Suprapubic skin (tissue), 4 donors: ENCODE results near the gene DDHD1. TPM values are rescaled to one million over a fixed set of nuclear protein-coding genes. Genes with fewer than 3 reads are reported as not detected.

Experiments used
- DNase-seq, 2 donors: peaks; one replicate each; pipeline ENCODE4 v3.0.0-alpha.2; 2019; ENCODE audit warnings: low spot score in 2 of 2
- H3K27ac ChIP-seq: fragments of 200-600 bp; sonication (generic); one replicate; pipeline ENCODE4 v1.5.1; 2019
- H3K27me3 ChIP-seq: fragments of 200-600 bp; sonication (generic); one replicate; pipeline ENCODE4 v1.5.1; 2019
- H3K36me3 ChIP-seq: fragments of 200-600 bp; sonication (generic); one replicate; pipeline ENCODE4 v1.5.1; 2019
- H3K4me1 ChIP-seq: fragments of 200-600 bp; sonication (generic); one replicate; pipeline ENCODE4 v1.5.1; 2019
- H3K4me3 ChIP-seq: fragments of 200-600 bp; sonication (generic); one replicate; pipeline ENCODE4 v1.5.1; 2019; ENCODE audit warnings: mild to moderate bottlenecking
- H3K9me3 ChIP-seq: fragments of 200-600 bp; sonication (generic); one replicate; pipeline ENCODE4 v1.5.1; 2019
- CTCF ChIP-seq, 2 donors: fragments of 200-600 bp in 1 of 2; fragments of 450-650 bp in 1 of 2; sonication (generic) in 1 of 2; IDR thresholded peaks; one replicate each; pipeline ENCODE4 v1.5.1; 2016 to 2019; ENCODE audit warnings: antibody characterized with exemption in 2 of 2, mild to moderate bottlenecking in 1 of 2, moderate library complexity in 1 of 2
- EP300 ChIP-seq: sonication (generic); formaldehyde crosslinking; IDR thresholded peaks from one replicate; pipeline ENCODE4 v1.6.1; 2017; ENCODE audit warnings: antibody characterized with exemption
- POLR2A ChIP-seq, 2 donors: fragments of 450-650 bp; IDR thresholded peaks; one replicate each; pipeline ENCODE4 v1.6.1; 2017; ENCODE audit warnings: antibody characterized with exemption in 2 of 2, mild to moderate bottlenecking in 2 of 2, moderate library complexity in 2 of 2
- POLR2AphosphoS5 ChIP-seq, 3 donors: sonication (generic); formaldehyde crosslinking; IDR thresholded peaks; one replicate each; pipeline ENCODE4 v1.6.1; 2017; ENCODE audit warnings: antibody characterized with exemption in 3 of 3
- WGBS: methylation state at CpG from one replicate; pipeline ENCODE4 v1.1.5; 2018; 5-methylcytosine and 5-hydroxymethylcytosine counted together
- total RNA-seq, 4 donors: library from RNA; depleted of rRNA; stranded (reverse); fragments of >200 nt; gene quantifications; one replicate each; pipeline ENCODE4 v1.1.0, GENCODE V29; 2016

DDHD1 gene
- total RNA-seq, 4 donors from 2014 or later, result 10.1 to 25.3 (median 14.7) TPM

- WGBS, result 94% methylated on average over 1 of the region's 1 CpG
- no peak for TF ChIP-seq POLR2A (IDR thresholded peaks at IDR 0.05)
- TF ChIP-seq CTCF (IDR thresholded peaks at IDR 0.05), result no peak
- no peak for TF ChIP-seq POLR2AphosphoS5 (IDR thresholded peaks at IDR 0.05)
- no peak for TF ChIP-seq EP300
- no peaks in the 10 kb centered on the region for H3K36me3 ChIP-seq
- H3K4me3 ChIP-seq, result no peak overlapping the region
- H3K27ac ChIP-seq, result no peak overlapping the region
- H3K9me3 ChIP-seq, result peaks cover 5% of the 10 kb centered on the region
- no peak for DNase-seq
- peaks cover 3% of the 10 kb centered on the region for H3K4me1 ChIP-seq
- H3K27me3 ChIP-seq, result no peaks in the 10 kb centered on the region
Measured at GRCh38 chr14:53110096-53110495, 43.0 kb downstream of the DDHD1 start.

- Histone ChIP-seq H3K4me3 (peak overlapping the region; percentile 38), H3K27me3 (no peaks in the 10 kb centered on the region), H3K36me3 (no peaks in the 10 kb centered on the region), H3K4me1 (peaks cover 3% of the 10 kb centered on the region), H3K27ac (peak overlapping the region; percentile 42), H3K9me3 (peaks cover 5% of the 10 kb centered on the region)
- no peak for DNase-seq
- TF ChIP-seq POLR2A (IDR thresholded peaks at IDR 0.05), result no peak
- TF ChIP-seq EP300, result no peak
- no peak for TF ChIP-seq CTCF (IDR thresholded peaks at IDR 0.05)
- no peak for TF ChIP-seq POLR2AphosphoS5 (IDR thresholded peaks at IDR 0.05)
- WGBS, result 63% methylated on average over 5 of the region's 5 CpGs
Measured at GRCh38 chr14:53109105-53110041, 43.8 kb downstream of the DDHD1 start.

DNA sequence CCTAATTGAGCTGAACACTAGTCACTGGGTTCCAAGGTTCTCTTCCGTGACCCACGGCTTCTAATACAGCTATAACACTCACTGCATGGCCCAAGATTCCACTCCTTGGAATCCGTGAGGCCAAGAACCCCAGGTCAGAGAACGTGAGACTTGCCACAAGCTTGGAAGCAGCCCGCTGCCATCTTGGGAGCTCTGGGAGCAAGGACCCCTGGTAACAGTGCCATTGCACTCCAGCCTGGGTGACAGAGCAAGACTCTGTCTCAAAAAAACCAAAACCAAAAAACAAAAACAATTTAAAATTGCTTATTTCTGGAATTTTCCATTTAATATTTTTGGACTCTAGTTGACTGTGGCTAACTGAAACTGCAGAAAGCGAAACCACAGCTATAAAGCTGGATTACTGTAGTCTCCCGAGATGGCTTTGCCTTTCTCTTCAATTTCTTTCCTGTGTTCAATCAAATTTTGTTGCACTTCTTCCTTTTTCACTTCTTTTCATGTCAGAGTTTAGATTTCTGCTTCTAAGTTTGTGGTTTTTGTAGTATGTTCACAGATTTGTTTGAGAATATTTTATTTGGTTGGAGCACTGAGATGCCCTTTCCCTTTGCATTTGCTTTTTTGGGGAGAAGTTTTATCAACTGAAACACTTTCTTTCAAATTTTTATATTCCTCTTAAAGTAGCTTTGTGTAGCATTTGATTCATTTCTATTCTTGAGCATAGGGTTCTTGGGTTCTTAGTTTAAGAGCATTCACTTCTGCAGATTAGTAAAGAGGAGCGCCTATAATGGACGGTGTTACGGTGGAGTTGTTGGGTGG lies 44.6 kb downstream of the DDHD1 start:
- Histone ChIP-seq H3K4me1 (peaks cover 3% of the 10 kb centered on the region), H3K9me3 (peaks cover 5% of the 10 kb centered on the region), H3K36me3 (no peaks in the 10 kb centered on the region), H3K27ac (peak overlapping the region; percentile 42), H3K4me3 (peak overlapping the region; percentile 38), H3K27me3 (no peaks in the 10 kb centered on the region)
- no peak for DNase-seq
- TF ChIP-seq POLR2AphosphoS5 (IDR thresholded peaks at IDR 0.05), result no peak
- no peak for TF ChIP-seq POLR2A (IDR thresholded peaks at IDR 0.05)
- TF ChIP-seq CTCF (IDR thresholded peaks at IDR 0.05), result no peak
- no peak for TF ChIP-seq EP300
- 78% methylated on average over 10 of the region's 10 CpGs for WGBS

GRCh38 chr14:53106768-53107167 lies 46.4 kb downstream of the DDHD1 start:
- Histone ChIP-seq H3K4me3 (no peak overlapping the region), H3K36me3 (no peaks in the 10 kb centered on the region), H3K9me3 (peaks cover 5% of the 10 kb centered on the region), H3K27ac (no peak overlapping the region), H3K4me1 (peaks cover 3% of the 10 kb centered on the region), H3K27me3 (no peaks in the 10 kb centered on the region)
- no peak for DNase-seq
- WGBS, result 94% methylated on average over 1 of the region's 1 CpG
- no peak for TF ChIP-seq EP300
- TF ChIP-seq POLR2AphosphoS5 (IDR thresholded peaks at IDR 0.05), result no peak
- no peak for TF ChIP-seq POLR2A (IDR thresholded peaks at IDR 0.05)
- TF ChIP-seq CTCF (IDR thresholded peaks at IDR 0.05), result no peak
